HL-60 (cell line): Measurements from ENCODE around the gene ARMH3.

Experiments
- DNase-seq, 2 experiments: peaks; one replicate each; pipeline ENCODE4 v3.0.0-alpha.2; 2010 to 2020; ENCODE audit warnings: low read depth in 1 of 2, low spot score in 1 of 2
- H3K27ac ChIP-seq: fragments of 250-450 bp; sonication (Bioruptor Pico); replicated peaks from 2 replicates; pipeline ENCODE4 v1.5.1; 2020; ENCODE audit warnings: mild to moderate bottlenecking, moderate library complexity
- H3K27me3 ChIP-seq: fragments of 250-450 bp; sonication (Bioruptor Pico); 2 replicates; pipeline ENCODE4 v1.5.1; 2021; ENCODE audit warnings: mild to moderate bottlenecking, moderate library complexity; ENCODE audit not compliant: insufficient read depth, poor library complexity, severe bottlenecking
- H3K4me3 ChIP-seq: replicated peaks from 2 replicates; pipeline ENCODE4 v1.5.1; 2011; ENCODE audit warnings: mild to moderate bottlenecking, control low read depth, low read length; ENCODE audit not compliant: insufficient read depth
- GABPA ChIP-seq: IDR thresholded peaks from 2 replicates; pipeline ENCODE4 v1.6.1; 2012; ENCODE audit warnings: low read depth
- POLR2AphosphoS5 ChIP-seq: IDR thresholded peaks from 2 replicates; pipeline ENCODE4 v1.6.1; 2012; ENCODE audit warnings: low read depth
- SPI1 ChIP-seq: IDR thresholded peaks from 2 replicates; pipeline ENCODE4 v1.6.1; 2012; ENCODE audit warnings: low read depth, mild to moderate bottlenecking, borderline replicate concordance
- TF ChIP-seq, protein P1 (sequence below): IDR thresholded peaks from one replicate; pipeline ENCODE4 v1.5.1; 2011; ENCODE audit warnings: low read length, control low read depth, inconsistent platforms; ENCODE audit not compliant: insufficient read depth
- TF ChIP-seq, protein P2 (sequence below): IDR thresholded peaks from 2 replicates; pipeline ENCODE4 v1.6.1; 2012; ENCODE audit warnings: low read depth; ENCODE audit not compliant: insufficient replicate concordance

Gene ARMH3

DNA sequence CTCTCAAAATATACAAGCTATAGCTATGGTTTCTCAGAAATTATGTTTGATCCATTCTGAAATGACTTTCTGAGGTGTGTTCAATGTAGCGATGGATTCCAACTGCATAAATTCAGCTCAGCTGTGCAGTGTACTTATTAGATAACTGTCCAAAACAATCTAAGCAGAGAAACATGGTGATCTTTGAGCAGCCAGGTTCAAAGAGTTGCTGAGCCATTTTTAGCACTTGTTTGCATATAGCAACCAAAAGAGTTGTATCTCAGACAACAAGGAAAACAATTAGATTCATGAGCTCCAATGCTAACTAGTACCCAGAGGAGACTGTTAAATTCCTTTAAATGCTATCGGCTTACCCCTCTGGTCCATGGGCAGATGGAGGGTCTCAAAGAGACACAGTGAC is 196.4 kb downstream of the ARMH3 start:
- Histone ChIP-seq H3K4me3 (no peak overlapping the region), H3K27me3 (no peaks in the 10 kb centered on the region), H3K27ac (no peak overlapping the region)
- DNase-seq, result no peak
- TF ChIP-seq, protein P1, sequence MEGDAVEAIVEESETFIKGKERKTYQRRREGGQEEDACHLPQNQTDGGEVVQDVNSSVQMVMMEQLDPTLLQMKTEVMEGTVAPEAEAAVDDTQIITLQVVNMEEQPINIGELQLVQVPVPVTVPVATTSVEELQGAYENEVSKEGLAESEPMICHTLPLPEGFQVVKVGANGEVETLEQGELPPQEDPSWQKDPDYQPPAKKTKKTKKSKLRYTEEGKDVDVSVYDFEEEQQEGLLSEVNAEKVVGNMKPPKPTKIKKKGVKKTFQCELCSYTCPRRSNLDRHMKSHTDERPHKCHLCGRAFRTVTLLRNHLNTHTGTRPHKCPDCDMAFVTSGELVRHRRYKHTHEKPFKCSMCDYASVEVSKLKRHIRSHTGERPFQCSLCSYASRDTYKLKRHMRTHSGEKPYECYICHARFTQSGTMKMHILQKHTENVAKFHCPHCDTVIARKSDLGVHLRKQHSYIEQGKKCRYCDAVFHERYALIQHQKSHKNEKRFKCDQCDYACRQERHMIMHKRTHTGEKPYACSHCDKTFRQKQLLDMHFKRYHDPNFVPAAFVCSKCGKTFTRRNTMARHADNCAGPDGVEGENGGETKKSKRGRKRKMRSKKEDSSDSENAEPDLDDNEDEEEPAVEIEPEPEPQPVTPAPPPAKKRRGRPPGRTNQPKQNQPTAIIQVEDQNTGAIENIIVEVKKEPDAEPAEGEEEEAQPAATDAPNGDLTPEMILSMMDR, result no peak
- TF ChIP-seq POLR2AphosphoS5 (no peak), GABPA (no peak), SPI1 (no peak)
- TF ChIP-seq, protein P2, sequence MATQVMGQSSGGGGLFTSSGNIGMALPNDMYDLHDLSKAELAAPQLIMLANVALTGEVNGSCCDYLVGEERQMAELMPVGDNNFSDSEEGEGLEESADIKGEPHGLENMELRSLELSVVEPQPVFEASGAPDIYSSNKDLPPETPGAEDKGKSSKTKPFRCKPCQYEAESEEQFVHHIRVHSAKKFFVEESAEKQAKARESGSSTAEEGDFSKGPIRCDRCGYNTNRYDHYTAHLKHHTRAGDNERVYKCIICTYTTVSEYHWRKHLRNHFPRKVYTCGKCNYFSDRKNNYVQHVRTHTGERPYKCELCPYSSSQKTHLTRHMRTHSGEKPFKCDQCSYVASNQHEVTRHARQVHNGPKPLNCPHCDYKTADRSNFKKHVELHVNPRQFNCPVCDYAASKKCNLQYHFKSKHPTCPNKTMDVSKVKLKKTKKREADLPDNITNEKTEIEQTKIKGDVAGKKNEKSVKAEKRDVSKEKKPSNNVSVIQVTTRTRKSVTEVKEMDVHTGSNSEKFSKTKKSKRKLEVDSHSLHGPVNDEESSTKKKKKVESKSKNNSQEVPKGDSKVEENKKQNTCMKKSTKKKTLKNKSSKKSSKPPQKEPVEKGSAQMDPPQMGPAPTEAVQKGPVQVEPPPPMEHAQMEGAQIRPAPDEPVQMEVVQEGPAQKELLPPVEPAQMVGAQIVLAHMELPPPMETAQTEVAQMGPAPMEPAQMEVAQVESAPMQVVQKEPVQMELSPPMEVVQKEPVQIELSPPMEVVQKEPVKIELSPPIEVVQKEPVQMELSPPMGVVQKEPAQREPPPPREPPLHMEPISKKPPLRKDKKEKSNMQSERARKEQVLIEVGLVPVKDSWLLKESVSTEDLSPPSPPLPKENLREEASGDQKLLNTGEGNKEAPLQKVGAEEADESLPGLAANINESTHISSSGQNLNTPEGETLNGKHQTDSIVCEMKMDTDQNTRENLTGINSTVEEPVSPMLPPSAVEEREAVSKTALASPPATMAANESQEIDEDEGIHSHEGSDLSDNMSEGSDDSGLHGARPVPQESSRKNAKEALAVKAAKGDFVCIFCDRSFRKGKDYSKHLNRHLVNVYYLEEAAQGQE, result no peak

DNA sequence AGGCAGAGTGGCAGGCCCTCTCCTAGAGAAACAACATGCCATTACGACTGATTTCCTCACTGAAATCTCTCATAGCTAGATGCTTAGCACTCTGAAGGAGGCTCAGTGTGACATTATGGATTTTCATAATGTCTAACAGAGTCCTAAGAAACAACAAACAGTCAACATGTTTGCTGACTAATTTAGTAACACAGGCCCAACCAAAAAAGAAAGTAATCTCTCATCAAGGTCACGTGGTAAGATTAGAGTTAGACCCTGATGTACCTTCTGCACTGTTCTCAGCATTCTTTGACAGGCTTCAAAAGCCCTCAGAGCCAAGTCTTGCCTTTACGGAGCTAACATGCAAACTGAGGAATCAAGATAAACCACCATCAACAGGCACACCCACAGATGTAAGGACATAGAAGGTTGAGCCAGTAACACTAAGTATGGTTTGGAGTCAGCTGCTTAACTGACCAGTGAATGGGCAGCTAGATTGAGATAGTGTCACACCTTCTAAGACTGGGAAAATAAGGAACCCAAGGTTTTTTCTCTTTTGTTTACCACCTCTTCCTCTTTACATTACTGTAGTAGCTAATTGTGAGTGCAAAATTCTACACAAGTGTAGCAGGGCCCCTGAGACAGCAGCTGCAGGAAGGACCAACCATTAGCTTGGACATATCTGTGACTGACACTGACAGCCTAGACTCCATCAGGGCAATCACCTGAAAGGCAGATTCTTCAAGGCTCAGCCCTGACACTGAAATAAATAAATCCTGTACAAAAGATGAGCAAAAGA is 197.1 kb downstream of the ARMH3 start:
- H3K27ac ChIP-seq, result no peak overlapping the region
- TF ChIP-seq, protein P2, result no peak
- peak; percentile 61; the same call in 1 of the 2 replicates for TF ChIP-seq SPI1
- DNase-seq, result no peak
- H3K4me3 ChIP-seq, result no peak overlapping the region
- H3K27me3 ChIP-seq, result no peaks in the 10 kb centered on the region

DNA sequence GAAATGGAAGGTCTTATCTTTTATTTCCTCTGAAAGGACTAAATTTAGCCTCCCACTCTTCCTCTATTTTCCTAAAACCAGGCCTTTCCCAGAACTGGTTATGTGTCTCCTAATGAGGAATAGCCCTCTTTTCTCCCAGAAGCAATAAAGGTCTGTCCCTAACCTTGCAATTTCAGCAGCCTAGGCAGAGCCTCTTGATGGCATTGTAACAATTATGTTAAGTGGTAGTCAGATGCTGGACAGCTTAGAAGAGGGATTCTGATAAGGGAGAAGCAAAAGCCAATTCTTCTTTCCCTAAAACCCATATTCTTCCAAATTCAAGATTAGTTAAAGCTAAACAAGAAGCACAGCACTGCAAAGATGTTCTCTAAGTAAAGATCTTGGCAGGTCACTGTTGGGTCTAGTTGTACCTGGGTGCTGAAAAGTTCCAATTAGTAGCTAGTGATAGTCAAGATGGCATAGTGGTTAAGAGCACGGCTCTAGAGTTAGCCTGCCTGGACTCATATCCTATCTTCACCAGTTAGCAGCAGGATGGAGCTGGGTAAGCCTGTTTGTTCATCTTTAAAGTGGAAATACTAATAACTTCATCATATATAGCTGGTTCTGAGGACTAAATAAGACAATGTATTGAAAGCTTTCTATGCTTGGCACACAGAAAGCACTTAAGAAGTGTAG is 198.0 kb downstream of the ARMH3 start:
- no peak for DNase-seq
- no peak overlapping the region for H3K4me3 ChIP-seq
- no peak overlapping the region for H3K27ac ChIP-seq
- no peaks in the 10 kb centered on the region for H3K27me3 ChIP-seq
- TF ChIP-seq, protein P1, result no peak

DNA sequence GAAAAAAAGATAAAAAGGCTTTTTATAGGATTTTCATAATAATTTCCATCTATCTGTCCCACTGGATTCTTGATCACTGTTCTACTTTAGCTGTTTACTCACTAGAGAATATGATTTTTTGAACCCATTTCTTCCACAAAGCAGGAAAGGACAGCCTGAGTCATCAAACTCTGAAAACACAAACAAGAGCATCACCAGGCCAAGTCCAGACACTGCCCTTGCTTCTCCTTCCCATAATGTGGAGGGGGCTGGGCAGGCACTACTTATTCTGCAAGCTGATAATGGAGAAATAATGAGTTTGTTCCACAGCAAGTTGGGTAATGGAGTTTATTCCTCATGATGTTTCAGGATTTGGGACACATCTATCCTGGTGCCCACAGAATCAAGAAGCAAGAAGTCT is 199.3 kb downstream of the ARMH3 start:
- Histone ChIP-seq H3K4me3 (no peak overlapping the region), H3K27me3 (no peaks in the 10 kb centered on the region), H3K27ac (no peak overlapping the region)
- TF ChIP-seq, protein P1, result no peak
- TF ChIP-seq SPI1 (no peak), POLR2AphosphoS5 (no peak), GABPA (no peak)
- TF ChIP-seq, protein P2, result no peak
- DNase-seq, result no peak
